ENCODE data around the gene SLC35F6. TPM values are rescaled to one million over a fixed set of nuclear protein-coding genes. Genes with fewer than 3 reads are reported as not detected.
"Not testable (repeated sequence)": the region's sequence is repeated elsewhere in the genome, so short reads cannot be mapped to it uniquely, and the experiment has no call there.

The SLC35F6 gene
- total and polyA plus RNA-seq, 2 experiments from 2014 or later, result 37.1 to 46.9 TPM

- Histone ChIP-seq H3K9me3 (ENCODE audit: low read depth) (no peaks in the 10 kb centered on the region), H2AFZ (no peak overlapping the region), H3K4me2 (ENCODE audit: unreplicated experiment) (no peak overlapping the region), H3K9me2 (ENCODE audit: insufficient read depth) (no peaks in the 10 kb centered on the region), H3F3A (ENCODE audit: insufficient read depth) (peaks cover 7% of the 10 kb centered on the region), H3K27me3 (replicated peaks; ENCODE audit: insufficient read depth) (no peaks in the 10 kb centered on the region), H3K4me3 (no peak overlapping the region), H3K4me1 (ENCODE audit: insufficient read depth) (peaks cover 23% of the 10 kb centered on the region), H3K36me3 (ENCODE audit: low read depth) (no peaks in the 10 kb centered on the region), H4K20me1 (ENCODE audit: insufficient read depth) (no peaks in the 10 kb centered on the region), H3K27ac (no peak overlapping the region), H3K9ac (no peak overlapping the region), H3K79me2 (ENCODE audit: insufficient read depth) (peaks cover 17% of the 10 kb centered on the region)
- no peak for DNase-seq
- in situ Hi-C loops (cut with MboI), result no loop called here
- 95 to 97% methylated on average over 5 of the region's 5 CpGs for WGBS, 2 experiments (ENCODE audit: low coverage in 1 of 2, low lambda C conversion rate in 2 of 2, missing lambda C conversion rate in 2 of 2)
- TF ChIP-seq EZH2phosphoT487 (IDR thresholded peaks at IDR 0.05; ENCODE audit: insufficient read depth, low read depth), result no peak
- no peak for TF ChIP-seq EZH2 (IDR thresholded peaks at IDR 0.05; ENCODE audit: insufficient read depth, poor library complexity, severe bottlenecking)
Observed at GRCh38 chr2:26759845-26760244, 4.2 kb upstream of the SLC35F6 start.

GRCh38 chr2:26760991-26761390, 3.1 kb upstream of the SLC35F6 start:
- H3K9me2 ChIP-seq (ENCODE audit: insufficient read depth); H3K4me3 ChIP-seq; H4K20me1 ChIP-seq (ENCODE audit: insufficient read depth); H3F3A ChIP-seq (ENCODE audit: insufficient read depth); DNase-seq; H3K9me3 ChIP-seq (ENCODE audit: low read depth); H3K36me3 ChIP-seq (ENCODE audit: low read depth); H3K27me3 ChIP-seq (replicated peaks; ENCODE audit: insufficient read depth); in situ Hi-C loops (cut with MboI); H3K27ac ChIP-seq; H3K9ac ChIP-seq; H3K4me2 ChIP-seq (ENCODE audit: unreplicated experiment); H2AFZ ChIP-seq: not testable (repeated sequence)
- peaks cover 29% of the 10 kb centered on the region for H3K79me2 ChIP-seq (ENCODE audit: insufficient read depth)
- H3K4me1 ChIP-seq (ENCODE audit: insufficient read depth), result peaks cover 33% of the 10 kb centered on the region
- 85 to 90% methylated on average over 10 of the region's 10 CpGs for WGBS, 2 experiments (ENCODE audit: low coverage in 1 of 2, low lambda C conversion rate in 2 of 2, missing lambda C conversion rate in 2 of 2)

- Histone ChIP-seq H3K4me1 (ENCODE audit: insufficient read depth) (peaks cover 23% of the 10 kb centered on the region), H3K4me3 (no peak overlapping the region), H2AFZ (no peak overlapping the region), H3K9ac (no peak overlapping the region), H3F3A (ENCODE audit: insufficient read depth) (no peaks in the 10 kb centered on the region), H3K27me3 (replicated peaks; ENCODE audit: insufficient read depth) (no peaks in the 10 kb centered on the region), H3K36me3 (ENCODE audit: low read depth) (no peaks in the 10 kb centered on the region), H3K9me3 (ENCODE audit: low read depth) (no peaks in the 10 kb centered on the region), H3K9me2 (ENCODE audit: insufficient read depth) (no peaks in the 10 kb centered on the region), H4K20me1 (ENCODE audit: insufficient read depth) (no peaks in the 10 kb centered on the region), H3K79me2 (ENCODE audit: insufficient read depth) (peaks cover 49% of the 10 kb centered on the region), H3K4me2 (ENCODE audit: unreplicated experiment) (no peak overlapping the region), H3K27ac (no peak overlapping the region)
- TF ChIP-seq EZH2phosphoT487 (IDR thresholded peaks at IDR 0.05; ENCODE audit: insufficient read depth, low read depth) (no peak), EZH2 (IDR thresholded peaks at IDR 0.05; ENCODE audit: insufficient read depth, poor library complexity, severe bottlenecking) (no peak)
- WGBS, 2 experiments (ENCODE audit: low coverage in 1 of 2, low lambda C conversion rate in 2 of 2, missing lambda C conversion rate in 2 of 2), result 96 to 97% methylated on average over 10 of the region's 10 CpGs
- in situ Hi-C loops (cut with MboI), result no loop called here
- no peak for DNase-seq
Observed at GRCh38 chr2:26763019-26763418, 1.1 kb upstream of the SLC35F6 start.

- peaks cover 68% of the 10 kb centered on the region for H3K79me2 ChIP-seq (ENCODE audit: insufficient read depth)
- H3K4me2 ChIP-seq (ENCODE audit: unreplicated experiment), result peak overlapping the region; percentile 95
- H4K20me1 ChIP-seq (ENCODE audit: insufficient read depth), result no peaks in the 10 kb centered on the region
- peak overlapping the region; percentile 27; the same call in 1 of the 2 replicates for H3K27ac ChIP-seq
- 2% methylated on average over 3 of the region's 3 CpGs for WGBS, 2 experiments (ENCODE audit: low coverage in 1 of 2, low lambda C conversion rate in 2 of 2, missing lambda C conversion rate in 2 of 2)
- H3K4me3 ChIP-seq, result peak overlapping the region; percentile 91
- TF ChIP-seq EZH2phosphoT487 (IDR thresholded peaks at IDR 0.05; ENCODE audit: insufficient read depth, low read depth) (no peak), EZH2 (IDR thresholded peaks at IDR 0.05; ENCODE audit: insufficient read depth, poor library complexity, severe bottlenecking) (no peak)
- no peaks in the 10 kb centered on the region for H3K9me3 ChIP-seq (ENCODE audit: low read depth)
- H3F3A ChIP-seq (ENCODE audit: insufficient read depth), result no peaks in the 10 kb centered on the region
- peak overlapping the region; percentile 94 for H3K9ac ChIP-seq
- H2AFZ ChIP-seq, result peak overlapping the region; percentile 93
- peaks cover 20% of the 10 kb centered on the region for H3K4me1 ChIP-seq (ENCODE audit: insufficient read depth)
- in situ Hi-C loops (cut with MboI), result no loop called here
- DNase-seq, result no peak
- H3K36me3 ChIP-seq (ENCODE audit: low read depth), result no peaks in the 10 kb centered on the region
- H3K9me2 ChIP-seq (ENCODE audit: insufficient read depth), result no peaks in the 10 kb centered on the region
- H3K27me3 ChIP-seq (replicated peaks; ENCODE audit: insufficient read depth), result no peaks in the 10 kb centered on the region
Observed at GRCh38 chr2:26764906-26765305, 822 bp downstream of the SLC35F6 start.
